OCI-LY1 (cell line): ENCODE measurements around the gene ADCY4.

Source experiments
- EZH2 ChIP-seq: fragments of 200-600 bp; sonication (generic), shearing (Covaris generic); IDR thresholded peaks from 2 replicates; pipeline ENCODE4 v1.8.0; 2017; ENCODE audit warnings: borderline replicate concordance, mixed run types, mild to moderate bottlenecking, antibody characterized with exemption, low read length, moderate library complexity, mixed read lengths
- TF ChIP-seq, protein P1 (sequence below): fragments of 200-600 bp; sonication (generic), shearing (Covaris generic); IDR thresholded peaks from 2 replicates; pipeline ENCODE4 v1.5.1; 2017; ENCODE audit warnings: mild to moderate bottlenecking, antibody characterized with exemption, low read length, moderate library complexity, mixed read lengths

DNA sequence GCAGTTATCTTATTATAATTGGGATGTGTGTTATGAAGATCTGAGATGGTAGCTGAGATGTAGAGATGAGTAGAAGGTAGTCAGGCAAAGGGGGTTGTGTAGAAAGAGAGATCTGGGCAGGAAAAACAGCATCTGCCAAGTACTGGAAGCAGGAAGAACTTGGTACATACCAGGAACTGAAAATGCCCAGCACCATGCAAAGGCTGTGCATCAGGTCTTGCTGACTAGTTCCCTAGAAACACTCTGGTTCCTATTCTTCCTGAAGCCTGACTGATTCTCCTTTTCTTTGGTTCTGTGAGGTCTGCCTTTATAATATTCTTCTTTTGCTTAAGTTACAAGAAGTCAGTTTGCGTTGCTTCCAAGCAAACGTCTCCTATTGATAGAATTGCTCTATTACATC is 26.5 kb upstream of the ADCY4 start:
- TF ChIP-seq EZH2: no peak
- TF ChIP-seq, protein P1, sequence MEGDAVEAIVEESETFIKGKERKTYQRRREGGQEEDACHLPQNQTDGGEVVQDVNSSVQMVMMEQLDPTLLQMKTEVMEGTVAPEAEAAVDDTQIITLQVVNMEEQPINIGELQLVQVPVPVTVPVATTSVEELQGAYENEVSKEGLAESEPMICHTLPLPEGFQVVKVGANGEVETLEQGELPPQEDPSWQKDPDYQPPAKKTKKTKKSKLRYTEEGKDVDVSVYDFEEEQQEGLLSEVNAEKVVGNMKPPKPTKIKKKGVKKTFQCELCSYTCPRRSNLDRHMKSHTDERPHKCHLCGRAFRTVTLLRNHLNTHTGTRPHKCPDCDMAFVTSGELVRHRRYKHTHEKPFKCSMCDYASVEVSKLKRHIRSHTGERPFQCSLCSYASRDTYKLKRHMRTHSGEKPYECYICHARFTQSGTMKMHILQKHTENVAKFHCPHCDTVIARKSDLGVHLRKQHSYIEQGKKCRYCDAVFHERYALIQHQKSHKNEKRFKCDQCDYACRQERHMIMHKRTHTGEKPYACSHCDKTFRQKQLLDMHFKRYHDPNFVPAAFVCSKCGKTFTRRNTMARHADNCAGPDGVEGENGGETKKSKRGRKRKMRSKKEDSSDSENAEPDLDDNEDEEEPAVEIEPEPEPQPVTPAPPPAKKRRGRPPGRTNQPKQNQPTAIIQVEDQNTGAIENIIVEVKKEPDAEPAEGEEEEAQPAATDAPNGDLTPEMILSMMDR: no peak
